GM13977 (cell line): Measurements from ENCODE around the gene SYNJ2.
A peak's percentile ranks its signal among the peaks of the same experiment; 100 is the strongest.
"Not testable (repeated sequence)": the region's sequence is repeated elsewhere in the genome, so short reads cannot be mapped to it uniquely, and the experiment has no call there.

Experiments used
- DNase-seq: peaks from one replicate; pipeline ENCODE4 v3.0.0; 2012; ENCODE audit warnings: low spot score
- CTCF ChIP-seq: IDR thresholded peaks from 2 replicates; pipeline ENCODE4 v1.5.1; 2012; ENCODE audit warnings: mild to moderate bottlenecking, control low read depth; ENCODE audit not compliant: insufficient read depth; ENCODE audit errors: extremely low read depth, missing control alignments
- in situ Hi-C: fragments of 300-500 bp; cut with MboI; formaldehyde crosslinking; loops from one replicate; pipeline ENCODE4 v1.12.0; 2022; ENCODE audit warnings: low sequenced_read_pairs, low pct_unique_long_range_greater_than_20kb, mixed read lengths, inconsistent platforms; ENCODE audit not compliant: unreplicated experiment

Gene SYNJ2

GRCh38 chr6:157981395-157982101 lies at the start of gene SYNJ2:
SYNJ2 (plus strand) TSS chr6:157981863; CDS start chr6:157981962, 99 bp downstream.
- DNase-seq: peak; percentile 87
- in situ Hi-C loops: no loop called here
- TF ChIP-seq CTCF: peak; percentile 49

- in situ Hi-C loops: no loop called here
- no peak for TF ChIP-seq CTCF
- no peak for DNase-seq
Observed at GRCh38 chr6:157935786-157936185, 45.9 kb upstream of the SYNJ2 start.

- in situ Hi-C loops: no loop called here
- no peak for TF ChIP-seq CTCF
- no peak for DNase-seq
Observed at GRCh38 chr6:157937318-157937717, 44.3 kb upstream of the SYNJ2 start.

- in situ Hi-C loops: no loop called here
- TF ChIP-seq CTCF: no peak
- DNase-seq: no peak
Observed at GRCh38 chr6:157937916-157938315, 43.7 kb upstream of the SYNJ2 start.

- in situ Hi-C loops, DNase-seq: not testable (repeated sequence)
Observed at GRCh38 chr6:157940375-157941036, 41.2 kb upstream of the SYNJ2 start.

- in situ Hi-C loops: no loop called here
Observed at GRCh38 chr6:157941101-157941863, 40.4 kb upstream of the SYNJ2 start.

More at GRCh38 chr6:157941101-157941863, 40.4 kb upstream of the SYNJ2 start:
- no peak for TF ChIP-seq CTCF
- no peak for DNase-seq
